Suprapubic skin (tissue), 4 donors: ENCODE results near the gene RPS6KC1. TPM values are rescaled to one million over a fixed set of nuclear protein-coding genes. Genes with fewer than 3 reads are reported as not detected.

ENCODE experiments used
- DNase-seq, 2 donors: peaks; one replicate each; pipeline ENCODE4 v3.0.0-alpha.2; 2019; ENCODE audit warnings: low spot score in 2 of 2
- H3K27ac ChIP-seq: fragments of 200-600 bp; sonication (generic); one replicate; pipeline ENCODE4 v1.5.1; 2019
- H3K27me3 ChIP-seq: fragments of 200-600 bp; sonication (generic); one replicate; pipeline ENCODE4 v1.5.1; 2019
- H3K36me3 ChIP-seq: fragments of 200-600 bp; sonication (generic); one replicate; pipeline ENCODE4 v1.5.1; 2019
- H3K4me1 ChIP-seq: fragments of 200-600 bp; sonication (generic); one replicate; pipeline ENCODE4 v1.5.1; 2019
- H3K4me3 ChIP-seq: fragments of 200-600 bp; sonication (generic); one replicate; pipeline ENCODE4 v1.5.1; 2019; ENCODE audit warnings: mild to moderate bottlenecking
- H3K9me3 ChIP-seq: fragments of 200-600 bp; sonication (generic); one replicate; pipeline ENCODE4 v1.5.1; 2019
- EP300 ChIP-seq: sonication (generic); formaldehyde crosslinking; IDR thresholded peaks from one replicate; pipeline ENCODE4 v1.6.1; 2017; ENCODE audit warnings: antibody characterized with exemption
- POLR2A ChIP-seq, 2 donors: fragments of 450-650 bp; IDR thresholded peaks; one replicate each; pipeline ENCODE4 v1.6.1; 2017; ENCODE audit warnings: antibody characterized with exemption in 2 of 2, mild to moderate bottlenecking in 2 of 2, moderate library complexity in 2 of 2
- POLR2AphosphoS5 ChIP-seq, 3 donors: sonication (generic); formaldehyde crosslinking; IDR thresholded peaks; one replicate each; pipeline ENCODE4 v1.6.1; 2017; ENCODE audit warnings: antibody characterized with exemption in 3 of 3
- WGBS: methylation state at CpG from one replicate; pipeline ENCODE4 v1.1.5; 2018; 5-methylcytosine and 5-hydroxymethylcytosine counted together
- total RNA-seq, 4 donors: library from RNA; depleted of rRNA; stranded (reverse); fragments of >200 nt; gene quantifications; one replicate each; pipeline ENCODE4 v1.1.0, GENCODE V29; 2016
- TF ChIP-seq, protein P1 (sequence below), 2 donors: fragments of 200-600 bp in 1 of 2; fragments of 450-650 bp in 1 of 2; sonication (generic) in 1 of 2; IDR thresholded peaks; one replicate each; pipeline ENCODE4 v1.5.1; 2016 to 2019; ENCODE audit warnings: antibody characterized with exemption in 2 of 2, mild to moderate bottlenecking in 1 of 2, moderate library complexity in 1 of 2

Gene RPS6KC1
- total RNA-seq, 4 donors from 2014 or later: 9.3 to 18.3 (median 14.2) TPM

DNA sequence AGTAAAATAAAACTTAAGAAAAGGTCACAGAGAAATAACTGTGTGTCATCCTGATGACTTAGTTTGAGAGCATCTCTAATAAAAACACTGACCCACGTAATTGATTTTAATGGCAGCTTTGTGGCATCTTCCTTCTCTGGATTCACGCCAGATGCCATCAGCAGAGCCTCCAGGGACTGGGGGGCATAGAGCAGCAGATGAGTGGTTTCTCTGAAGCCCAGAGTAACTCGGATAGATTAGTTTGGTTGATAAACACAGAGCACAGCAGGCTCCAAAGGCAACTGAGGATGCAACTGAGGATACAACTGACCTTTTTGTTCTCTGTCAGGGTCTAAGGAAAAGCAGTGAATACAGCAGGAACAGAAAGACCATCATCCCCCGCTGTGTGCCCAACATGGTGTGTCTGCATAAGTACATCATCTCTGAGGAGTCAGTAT, 180.8 kb downstream of the RPS6KC1 start:
- Histone ChIP-seq H3K27ac (no peak overlapping the region), H3K4me1 (no peaks in the 10 kb centered on the region), H3K36me3 (no peaks in the 10 kb centered on the region), H3K27me3 (no peaks in the 10 kb centered on the region), H3K9me3 (no peaks in the 10 kb centered on the region), H3K4me3 (no peak overlapping the region)
- WGBS: 65% methylated on average over 4 of the region's 4 CpGs
- TF ChIP-seq POLR2A (IDR thresholded peaks at IDR 0.05): no peak
- TF ChIP-seq EP300: no peak
- TF ChIP-seq, protein P1, sequence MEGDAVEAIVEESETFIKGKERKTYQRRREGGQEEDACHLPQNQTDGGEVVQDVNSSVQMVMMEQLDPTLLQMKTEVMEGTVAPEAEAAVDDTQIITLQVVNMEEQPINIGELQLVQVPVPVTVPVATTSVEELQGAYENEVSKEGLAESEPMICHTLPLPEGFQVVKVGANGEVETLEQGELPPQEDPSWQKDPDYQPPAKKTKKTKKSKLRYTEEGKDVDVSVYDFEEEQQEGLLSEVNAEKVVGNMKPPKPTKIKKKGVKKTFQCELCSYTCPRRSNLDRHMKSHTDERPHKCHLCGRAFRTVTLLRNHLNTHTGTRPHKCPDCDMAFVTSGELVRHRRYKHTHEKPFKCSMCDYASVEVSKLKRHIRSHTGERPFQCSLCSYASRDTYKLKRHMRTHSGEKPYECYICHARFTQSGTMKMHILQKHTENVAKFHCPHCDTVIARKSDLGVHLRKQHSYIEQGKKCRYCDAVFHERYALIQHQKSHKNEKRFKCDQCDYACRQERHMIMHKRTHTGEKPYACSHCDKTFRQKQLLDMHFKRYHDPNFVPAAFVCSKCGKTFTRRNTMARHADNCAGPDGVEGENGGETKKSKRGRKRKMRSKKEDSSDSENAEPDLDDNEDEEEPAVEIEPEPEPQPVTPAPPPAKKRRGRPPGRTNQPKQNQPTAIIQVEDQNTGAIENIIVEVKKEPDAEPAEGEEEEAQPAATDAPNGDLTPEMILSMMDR (IDR thresholded peaks at IDR 0.05): no peak
- TF ChIP-seq POLR2AphosphoS5 (IDR thresholded peaks at IDR 0.05): no peak
- DNase-seq: no peak

GRCh38 chr1:213242883-213243282, 191.8 kb downstream of the RPS6KC1 start:
- H3K4me3 ChIP-seq: no peak overlapping the region
- no peak for DNase-seq

GRCh38 chr1:213244664-213245091, 193.6 kb downstream of the RPS6KC1 start:
- Histone ChIP-seq H3K4me3 (no peak overlapping the region), H3K27ac (no peak overlapping the region), H3K4me1 (no peaks in the 10 kb centered on the region), H3K27me3 (no peaks in the 10 kb centered on the region), H3K36me3 (peaks cover 10% of the 10 kb centered on the region), H3K9me3 (no peaks in the 10 kb centered on the region)
- no peak for DNase-seq
- WGBS: 40% methylated on average over 3 of the region's 3 CpGs
- no peak for TF ChIP-seq POLR2AphosphoS5 (IDR thresholded peaks at IDR 0.05)
- TF ChIP-seq, protein P1 (IDR thresholded peaks at IDR 0.05): peak; percentile 28 to 58

More at GRCh38 chr1:213242883-213243282, 191.8 kb downstream of the RPS6KC1 start:
- Histone ChIP-seq H3K36me3 (peaks cover 10% of the 10 kb centered on the region), H3K27ac (no peak overlapping the region), H3K4me1 (no peaks in the 10 kb centered on the region), H3K9me3 (no peaks in the 10 kb centered on the region), H3K27me3 (no peaks in the 10 kb centered on the region)
- 79% methylated on average over 1 of the region's 1 CpG for WGBS
- TF ChIP-seq POLR2A (IDR thresholded peaks at IDR 0.05) (no peak), POLR2AphosphoS5 (IDR thresholded peaks at IDR 0.05) (no peak), EP300 (no peak)
- TF ChIP-seq, protein P1 (IDR thresholded peaks at IDR 0.05): no peak

DNA sequence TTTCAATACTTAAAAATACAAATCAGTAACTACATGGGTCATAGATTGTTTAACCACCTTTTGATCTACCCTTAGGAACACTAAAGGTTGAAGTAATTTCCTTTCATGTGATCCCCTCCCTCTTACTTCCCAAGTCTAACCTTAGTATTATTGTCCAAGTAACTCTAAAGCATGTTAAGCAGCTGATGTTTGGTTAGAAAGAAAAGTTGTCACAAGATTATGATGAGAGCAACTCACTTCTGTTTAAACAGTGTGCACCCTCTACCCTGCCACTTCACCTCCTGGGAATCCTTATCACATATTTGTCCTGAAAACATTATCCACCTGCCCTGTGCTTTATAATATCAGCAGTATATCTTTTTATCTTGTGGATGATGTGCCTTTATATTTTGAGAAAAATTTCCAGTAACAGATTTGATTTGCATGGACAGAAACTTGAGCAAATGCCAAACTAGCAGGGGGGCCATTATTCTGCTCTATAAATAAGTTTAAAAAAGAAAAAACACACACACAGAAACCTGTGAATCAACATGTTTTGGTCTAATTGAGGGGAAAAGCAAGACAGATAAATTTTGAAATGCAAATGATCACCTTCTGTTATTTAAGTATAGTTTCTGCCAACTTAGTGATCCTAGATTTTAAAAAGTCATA, 194.3 kb downstream of the RPS6KC1 start:
- DNase-seq: no peak
- H3K27me3 ChIP-seq: no peaks in the 10 kb centered on the region
- no peak overlapping the region for H3K4me3 ChIP-seq
- peaks cover 10% of the 10 kb centered on the region for H3K36me3 ChIP-seq
- TF ChIP-seq, protein P1 (IDR thresholded peaks at IDR 0.05): no peak
- TF ChIP-seq POLR2AphosphoS5 (IDR thresholded peaks at IDR 0.05) (no peak), POLR2A (IDR thresholded peaks at IDR 0.05) (no peak), EP300 (no peak)
- no peaks in the 10 kb centered on the region for H3K4me1 ChIP-seq
- H3K27ac ChIP-seq: no peak overlapping the region
- no peaks in the 10 kb centered on the region for H3K9me3 ChIP-seq

- Histone ChIP-seq H3K27me3 (no peaks in the 10 kb centered on the region), H3K9me3 (no peaks in the 10 kb centered on the region), H3K27ac (no peak overlapping the region), H3K4me1 (no peaks in the 10 kb centered on the region), H3K36me3 (no peaks in the 10 kb centered on the region), H3K4me3 (no peak overlapping the region)
- no peak for TF ChIP-seq POLR2A (IDR thresholded peaks at IDR 0.05)
- no peak for TF ChIP-seq EP300
- TF ChIP-seq, protein P1 (IDR thresholded peaks at IDR 0.05): no peak
- TF ChIP-seq POLR2AphosphoS5 (IDR thresholded peaks at IDR 0.05): no peak
- 84% methylated on average over 2 of the region's 2 CpGs for WGBS
- no peak for DNase-seq
Measured at GRCh38 chr1:213247038-213247437, 196.0 kb downstream of the RPS6KC1 start.
